GM18505 (cell line): ENCODE measurements around the gene ATXN2L.

ENCODE experiments used
- ATAC-seq: cut with Tn5 transposase; IDR thresholded peaks from one replicate; pipeline ENCODE4 v1.9.1; 2021; ENCODE audit not compliant: unreplicated experiment
- POLR2A ChIP-seq: IDR thresholded peaks from 4 replicates; pipeline ENCODE4 v1.6.1; 2011; ENCODE audit warnings: borderline replicate concordance; ENCODE audit not compliant: insufficient read depth, insufficient read length; ENCODE audit errors: extremely low read depth

ATXN2L gene

DNA sequence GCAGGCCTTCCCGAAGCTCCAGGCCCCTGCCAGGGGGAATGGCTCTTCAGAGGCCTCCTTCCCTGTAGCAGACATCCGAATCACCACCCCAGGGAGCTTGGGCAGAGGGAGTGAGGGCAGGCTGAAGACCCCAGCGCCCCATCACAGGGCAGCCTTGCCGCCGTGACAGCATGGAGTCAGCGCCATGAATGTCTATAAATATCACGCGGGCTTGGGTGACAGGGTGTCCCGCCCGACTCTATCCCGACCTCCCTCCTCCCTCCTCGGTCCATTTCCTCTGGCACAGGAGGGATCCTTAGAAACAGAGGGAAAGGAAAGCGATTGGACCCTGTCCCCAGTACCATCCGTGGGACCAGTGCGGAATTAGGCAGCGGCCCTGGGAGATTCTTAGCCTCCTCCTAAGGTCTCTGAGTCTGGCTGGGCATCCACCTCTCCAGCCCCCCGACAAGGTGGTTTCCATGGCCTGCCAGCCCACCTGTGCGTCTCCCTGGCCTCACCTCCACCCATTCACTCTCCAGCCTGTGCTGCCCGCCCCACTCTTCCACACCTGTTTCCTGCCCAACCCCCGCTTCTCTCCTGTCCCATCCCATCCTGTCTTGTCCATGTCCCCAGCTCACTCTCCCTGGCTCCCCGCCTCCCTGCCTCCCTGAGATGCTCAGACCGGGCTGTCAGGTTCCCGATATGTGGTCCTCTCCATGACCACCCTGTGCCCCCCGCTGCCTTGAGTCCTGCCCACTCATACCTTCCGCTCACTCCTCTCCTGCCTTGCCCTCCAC, 60.6 kb downstream of the ATXN2L start:
- no peak for ATAC-seq
- TF ChIP-seq POLR2A = no peak

DNA sequence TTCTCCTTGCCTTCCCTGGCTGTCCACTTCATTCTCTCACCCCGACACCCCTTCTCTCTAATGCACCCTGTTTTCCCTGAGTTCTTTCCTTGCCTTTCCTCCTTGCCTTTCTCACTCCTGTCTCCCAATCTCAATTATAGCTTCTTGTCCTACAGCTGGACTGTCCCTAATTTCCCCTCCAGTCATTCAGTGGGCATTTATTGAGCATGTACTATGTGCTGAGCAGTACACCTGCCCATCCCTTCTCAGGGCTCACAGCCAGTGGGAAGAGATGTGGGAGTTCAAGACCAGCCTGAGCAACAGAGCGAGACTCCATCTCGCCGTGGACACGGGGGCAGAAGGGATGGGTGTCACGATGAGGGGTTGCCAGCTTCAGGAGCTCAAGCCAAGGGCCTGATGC, 61.2 kb downstream of the ATXN2L start:
- ATAC-seq = no peak
- TF ChIP-seq POLR2A = no peak
